GM23338 (cell line): Measurements from ENCODE around the gene POLDIP2. TPM values are rescaled to one million over a fixed set of nuclear protein-coding genes. Genes with fewer than 3 reads are reported as not detected.

Experiments used
- ATAC-seq: fragments of 200-7000 bp; cut with Tn5 transposase; 3 replicates; pipeline ENCODE4 v1.9.1; 2020
- DNase-seq: peaks from one replicate; pipeline ENCODE4 v3.0.0-alpha.2; 2015; ENCODE audit warnings: low spot score
- H2AFZ ChIP-seq: fragments of 200-600 bp; sonication (generic); 2 replicates; pipeline ENCODE4 v1.8.0; 2016; ENCODE audit warnings: antibody characterized with exemption, mild to moderate bottlenecking, moderate library complexity
- H3F3A ChIP-seq: fragments of 200-600 bp; sonication (generic); replicated peaks from 2 replicates; pipeline ENCODE4 v1.8.0; 2017; ENCODE audit warnings: antibody characterized with exemption, mixed run types, low read depth
- H3K27ac ChIP-seq: fragments of 200-600 bp; sonication (generic); 2 replicates; pipeline ENCODE4 v1.6.1; 2016; ENCODE audit warnings: low read depth
- H3K27me3 ChIP-seq: fragments of 200-600 bp; sonication (generic); 2 replicates; pipeline ENCODE4 v1.8.0; 2016; ENCODE audit warnings: mild to moderate bottlenecking, mixed run types, moderate library complexity; ENCODE audit not compliant: insufficient read depth
- H3K36me3 ChIP-seq: fragments of 200-600 bp; sonication (generic); 2 replicates; pipeline ENCODE4 v1.8.0; 2016; ENCODE audit warnings: mild to moderate bottlenecking; ENCODE audit not compliant: insufficient read depth
- H3K4me1 ChIP-seq: fragments of 200-600 bp; sonication (generic); 2 replicates; pipeline ENCODE4 v1.8.0; 2016; ENCODE audit warnings: mild to moderate bottlenecking, moderate library complexity; ENCODE audit not compliant: insufficient read depth
- H3K4me2 ChIP-seq: fragments of 200-600 bp; sonication (generic); 2 replicates; pipeline ENCODE4 v1.7.1; 2017; ENCODE audit warnings: mixed run types
- H3K4me3 ChIP-seq: fragments of 200-600 bp; sonication (generic); 2 replicates; pipeline ENCODE4 v1.6.1; 2016; ENCODE audit warnings: mixed run types
- H3K79me2 ChIP-seq: fragments of 200-600 bp; sonication (generic); replicated peaks from 2 replicates; pipeline ENCODE4 v1.8.0; 2017; ENCODE audit warnings: mild to moderate bottlenecking; ENCODE audit not compliant: insufficient read depth
- H3K9me2 ChIP-seq: fragments of 200-600 bp; sonication (generic); 2 replicates; pipeline ENCODE4 v1.8.0; 2017; ENCODE audit not compliant: insufficient read depth
- H4K20me1 ChIP-seq: fragments of 200-600 bp; sonication (generic); replicated peaks from 2 replicates; pipeline ENCODE4 v1.8.0; 2017; ENCODE audit warnings: mild to moderate bottlenecking; ENCODE audit not compliant: insufficient read depth
- H3K27ac Mint-ChIP-seq: 2 replicates; pipeline ENCODE4 v1.8.0; 2020; ENCODE audit warnings: inconsistent platforms, mild to moderate bottlenecking, moderate library complexity, mixed read lengths
- H3K27me3 Mint-ChIP-seq: 3 replicates; pipeline ENCODE4 v1.8.0; 2022; ENCODE audit warnings: low read depth, mild to moderate bottlenecking, moderate library complexity, mixed read lengths, inconsistent platforms; ENCODE audit not compliant: insufficient read depth, poor library complexity
- H3K36me3 Mint-ChIP-seq: 3 replicates; pipeline ENCODE4 v1.8.0; 2021; ENCODE audit warnings: low read depth, mild to moderate bottlenecking, inconsistent platforms, moderate library complexity, mixed read lengths
- H3K4me1 Mint-ChIP-seq: 3 replicates; pipeline ENCODE4 v1.8.0; 2020; ENCODE audit warnings: mild to moderate bottlenecking, inconsistent platforms, mixed read lengths
- H3K4me3 Mint-ChIP-seq: 3 replicates; pipeline ENCODE4 v1.8.0; 2021; ENCODE audit warnings: moderate library complexity, mild to moderate bottlenecking, inconsistent platforms, mixed read lengths
- H3K9me3 Mint-ChIP-seq: 3 replicates; pipeline ENCODE4 v1.8.0; 2020; ENCODE audit warnings: moderate library complexity, mild to moderate bottlenecking, inconsistent platforms, mixed read lengths
- CREB1 ChIP-seq: fragments of 250-450 bp; sonication (Bioruptor Pico); IDR thresholded peaks from 2 replicates; pipeline ENCODE4 v1.5.0; 2020; ENCODE audit warnings: low read depth, mild to moderate bottlenecking, moderate library complexity
- EZH2 ChIP-seq: fragments of 200-600 bp; sonication (generic); IDR thresholded peaks from one replicate; pipeline ENCODE4 v1.8.0; 2017; ENCODE audit warnings: antibody characterized with exemption, mild to moderate bottlenecking, low read depth; ENCODE audit not compliant: unreplicated experiment
- NANOG ChIP-seq: IDR thresholded peaks from 2 replicates; pipeline ENCODE4 v1.6.1; 2016; ENCODE audit warnings: antibody characterized with exemption, borderline replicate concordance
- POLR2AphosphoS5 ChIP-seq: IDR thresholded peaks from 2 replicates; pipeline ENCODE4 v1.6.1; 2016; ENCODE audit warnings: antibody characterized with exemption, low read depth
- ZNF331 ChIP-seq: fragments of 250-450 bp; sonication (Bioruptor Pico); IDR thresholded peaks from 2 replicates; pipeline ENCODE4 v1.5.0; 2020; ENCODE audit warnings: low read depth, mild to moderate bottlenecking, moderate library complexity
- polyA plus RNA-seq: library from polyadenylated mRNA; unstranded; fragments of >200 nt; fragmentation: Nextera tagmentation; extraction: Ambion mirVana; gene quantifications from 2 replicates; pipeline ENCODE4 v1.2.1, GENCODE V29; 2016
- total RNA-seq: library from RNA; depleted of rRNA; stranded (reverse); fragments of >200 nt; shearing (Covaris generic); gene quantifications from 2 replicates; pipeline ENCODE4 v1.2.3, GENCODE V29; 2014
- TF ChIP-seq, protein P1 (sequence below): IDR thresholded peaks from 2 replicates; pipeline ENCODE4 v1.6.1; 2016; ENCODE audit warnings: antibody characterized with exemption

Gene POLDIP2
- total and polyA plus RNA-seq, 2 experiments from 2014 or later, result 45.7 to 77.1 TPM

- no peak for TF ChIP-seq NANOG
- peak; percentile 87 for TF ChIP-seq CREB1 (CRISPR knock-in tag)
Observed at GRCh38 chr17:28335959-28336871, 21.1 kb downstream of the POLDIP2 start (continued).

DNA sequence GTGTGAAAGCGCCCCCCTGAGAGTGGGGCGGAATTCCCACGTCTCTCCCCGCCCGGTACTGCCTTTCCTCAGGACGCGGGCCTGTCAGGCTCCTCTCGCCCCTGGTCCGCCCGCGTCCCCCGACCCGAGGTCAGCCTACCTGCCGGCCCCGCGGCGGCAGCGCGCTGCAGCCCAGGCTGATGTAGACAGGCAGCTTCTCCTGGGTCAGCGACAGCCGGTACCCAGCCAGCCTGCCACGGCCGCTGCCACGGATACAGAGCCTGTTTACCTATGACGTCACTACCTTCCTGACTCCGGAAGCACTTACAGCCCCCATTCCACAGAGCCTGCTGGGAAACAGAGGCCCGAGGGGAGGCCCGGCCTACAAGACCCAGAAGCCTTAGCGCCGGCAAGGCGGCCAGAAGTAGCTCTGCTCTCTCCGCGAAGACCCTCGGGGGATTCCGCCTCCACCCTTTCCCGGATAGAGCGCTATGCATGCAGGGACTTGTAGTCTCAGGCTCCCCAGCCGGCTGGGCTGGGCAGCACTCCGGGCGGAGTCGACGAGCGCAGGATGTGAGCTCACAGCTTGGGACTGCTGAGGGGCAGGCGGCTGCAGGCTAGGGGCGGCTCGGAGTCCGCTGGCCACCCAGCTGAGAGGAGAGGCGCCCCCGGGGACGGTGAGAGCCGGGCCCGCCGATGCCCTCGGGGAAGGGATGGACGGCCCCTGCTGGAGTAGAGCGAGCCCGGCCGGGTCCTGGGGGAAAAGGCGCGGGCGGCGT, 21.9 kb downstream of the POLDIP2 start, which contains the start of the genes IFT20 and TNFAIP1:
TSS of gene IFT20 (minus strand) at position 272 of the 758 bp plus-strand sequence. CDS start 3,487 bp downstream, outside the sequence.
TSS of gene TNFAIP1 (plus strand) at position 561 of the 758 bp plus-strand sequence. CDS start 3,761 bp downstream, outside the sequence.
- H3K79me2 ChIP-seq, result peaks cover 22% of the 10 kb centered on the region
- peak within 1 kb of the TSS; percentile 98 for H3K4me3 Mint-ChIP-seq
- H3K9me3 Mint-ChIP-seq, result no peaks in the 10 kb centered on the region
- H3K4me2 ChIP-seq, result peak within 1 kb of the TSS; percentile 86
- H3K27me3 Mint-ChIP-seq, result peaks cover 15% of the 10 kb centered on the region
- H3K4me1 ChIP-seq, result peaks cover 11% of the 10 kb centered on the region
- H3K9me2 ChIP-seq, result no peaks in the 10 kb centered on the region
- TF ChIP-seq ZNF331, result no peak
- peak; percentile 82 for TF ChIP-seq POLR2AphosphoS5
- TF ChIP-seq, protein P1, sequence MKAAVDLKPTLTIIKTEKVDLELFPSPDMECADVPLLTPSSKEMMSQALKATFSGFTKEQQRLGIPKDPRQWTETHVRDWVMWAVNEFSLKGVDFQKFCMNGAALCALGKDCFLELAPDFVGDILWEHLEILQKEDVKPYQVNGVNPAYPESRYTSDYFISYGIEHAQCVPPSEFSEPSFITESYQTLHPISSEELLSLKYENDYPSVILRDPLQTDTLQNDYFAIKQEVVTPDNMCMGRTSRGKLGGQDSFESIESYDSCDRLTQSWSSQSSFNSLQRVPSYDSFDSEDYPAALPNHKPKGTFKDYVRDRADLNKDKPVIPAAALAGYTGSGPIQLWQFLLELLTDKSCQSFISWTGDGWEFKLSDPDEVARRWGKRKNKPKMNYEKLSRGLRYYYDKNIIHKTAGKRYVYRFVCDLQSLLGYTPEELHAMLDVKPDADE, result peak; percentile 99
- peak; percentile 99 for TF ChIP-seq CREB1 (CRISPR knock-in tag)
- peak within 1 kb of the TSS; percentile 80 for H3K4me3 ChIP-seq
- H3K27me3 ChIP-seq, result no peaks in the 10 kb centered on the region
- peaks cover 5% of the 10 kb centered on the region; the same call in 1 of the 2 replicates for H4K20me1 ChIP-seq
- H3K27ac Mint-ChIP-seq, result peak within 1 kb of the TSS; percentile 97
- H3K4me1 Mint-ChIP-seq, result peaks cover 24% of the 10 kb centered on the region
- no peaks in the 10 kb centered on the region for H3F3A ChIP-seq
- DNase-seq (peak; percentile 100), ATAC-seq (peak; percentile 93)
- no peaks in the 10 kb centered on the region for H3K36me3 ChIP-seq
- H2AFZ ChIP-seq, result peak within 1 kb of the TSS; percentile 48
- H3K27ac ChIP-seq, result peak within 1 kb of the TSS; percentile 51; the same call in 1 of the 2 replicates
- H3K36me3 Mint-ChIP-seq, result peaks cover under 1% of the 10 kb centered on the region; the same call in 1 of the 3 replicates

- Histone ChIP-seq H3K9me2 (no peaks in the 10 kb centered on the region), H3K79me2 (peaks cover 22% of the 10 kb centered on the region), H2AFZ (peak overlapping the region; percentile 48), H3K4me2 (peak overlapping the region; percentile 86), H3K27ac (no peak overlapping the region), H3F3A (no peaks in the 10 kb centered on the region), H3K4me1 (peaks cover 11% of the 10 kb centered on the region), H4K20me1 (peaks cover 5% of the 10 kb centered on the region; the same call in 1 of the 2 replicates), H3K4me3 (peak overlapping the region; percentile 80), H3K27me3 (no peaks in the 10 kb centered on the region), H3K36me3 (no peaks in the 10 kb centered on the region)
- Mint-ChIP-seq H3K27ac (peak overlapping the region; percentile 8), H3K36me3 (peaks cover 3% of the 10 kb centered on the region; the same call in 1 of the 3 replicates), H3K27me3 (peaks cover 15% of the 10 kb centered on the region), H3K4me1 (peaks cover 24% of the 10 kb centered on the region), H3K9me3 (no peaks in the 10 kb centered on the region), H3K4me3 (peak overlapping the region; percentile 98)
- no peak for TF ChIP-seq EZH2
- ATAC-seq (no peak; the same call in 2 of the 3 replicates), DNase-seq (peak; percentile 46)
Observed at GRCh38 chr17:28334666-28335200, 22.6 kb downstream of the POLDIP2 start.
